Non-pigmented ciliary epithelial cell (primary cell): ENCODE measurements around the gene RHOJ.
"Not testable (repeated sequence)": the region's sequence is repeated elsewhere in the genome, so short reads cannot be mapped to it uniquely, and the experiment has no call there.

Experiments used
- DNase-seq: peaks from one replicate; pipeline ENCODE4 v3.0.0-alpha.2; 2010; ENCODE audit warnings: low read depth

The RHOJ gene

GRCh38 chr14:63299351-63300110 is 95.3 kb downstream of the RHOJ start:
- no peak for DNase-seq

DNA sequence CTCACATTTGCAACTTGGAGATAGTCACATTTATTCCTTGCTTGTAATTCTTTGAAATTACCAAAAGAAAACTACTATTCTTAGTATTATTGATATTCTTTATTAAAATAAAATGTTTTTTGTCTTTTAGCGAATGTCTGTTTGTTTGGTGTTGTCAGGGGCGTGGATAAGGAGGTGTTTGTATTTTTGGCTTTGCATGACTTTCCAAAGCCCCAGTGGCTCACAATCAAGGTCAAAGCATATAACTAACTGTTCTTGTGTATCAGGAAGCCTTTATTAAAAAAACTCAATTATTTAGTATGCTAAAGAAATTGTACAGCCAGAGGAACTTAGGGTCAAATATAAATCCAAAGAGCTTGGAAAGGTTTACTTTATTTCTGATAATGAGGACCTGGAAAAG is 96.6 kb downstream of the RHOJ start:
- DNase-seq = no peak

- DNase-seq = no peak
Observed at GRCh38 chr14:63301891-63302534, 97.8 kb downstream of the RHOJ start.

GRCh38 chr14:63304429-63304828 is 100.2 kb downstream of the RHOJ start:
- not testable (repeated sequence) for DNase-seq

DNA sequence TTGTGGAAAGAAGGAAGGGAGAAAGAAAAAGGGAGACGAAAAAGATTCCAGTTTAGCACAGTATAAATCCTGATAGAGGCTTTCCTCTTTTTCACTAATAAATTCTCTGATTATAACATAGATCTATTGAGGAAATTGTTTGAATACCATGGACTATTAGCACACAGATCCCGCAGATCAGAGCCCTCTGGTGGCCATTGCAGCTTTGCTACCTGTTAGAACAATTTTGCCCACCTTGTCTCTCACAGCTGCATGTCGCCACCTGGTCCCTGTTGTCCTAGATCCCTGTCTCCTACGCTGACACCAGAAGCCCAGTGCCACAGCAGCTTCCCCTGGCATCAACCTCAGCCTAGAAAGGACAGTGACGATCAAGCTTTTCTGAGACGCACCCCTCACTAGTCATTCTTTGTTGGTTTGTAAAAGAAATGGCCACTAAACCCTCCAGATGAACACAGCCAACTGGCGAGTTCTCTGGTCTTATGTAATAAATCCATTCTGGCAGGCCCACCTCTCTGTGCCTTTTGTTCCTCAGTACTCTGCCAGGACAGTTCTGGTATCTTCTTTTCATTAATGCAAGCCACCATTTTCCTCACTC is 104.6 kb downstream of the RHOJ start:
- no peak for DNase-seq

DNA sequence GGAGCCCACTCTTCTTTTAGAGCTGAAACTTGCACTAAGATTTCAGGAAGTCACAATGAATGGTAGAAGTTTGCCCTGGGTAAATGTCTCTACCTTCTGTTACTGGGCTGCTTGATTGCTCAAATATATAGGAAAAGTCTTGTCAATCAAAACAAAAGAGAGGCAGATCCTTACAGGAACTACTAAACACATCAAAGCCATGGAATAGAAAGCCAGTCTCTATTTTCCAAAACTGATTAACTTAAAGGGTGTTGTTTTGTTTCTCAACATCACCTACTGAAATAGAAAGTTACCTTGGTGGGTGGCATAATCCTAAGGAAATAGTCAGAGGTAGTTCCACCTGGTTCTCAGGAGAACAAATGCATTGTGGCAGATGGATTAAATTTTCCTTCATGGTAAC is 114.6 kb downstream of the RHOJ start, which contains the start of gene GPHB5:
Gene GPHB5, minus strand, starts transcription at position 101 of the 400 bp plus-strand sequence. CDS start 1,086 bp downstream, outside the sequence.
- no peak for DNase-seq

GRCh38 chr14:63322472-63322871 is 118.2 kb downstream of the RHOJ start:
- DNase-seq = no peak

- DNase-seq = no peak
Observed at GRCh38 chr14:63322897-63323573, 118.8 kb downstream of the RHOJ start.

GRCh38 chr14:63326840-63327239 is 122.6 kb downstream of the RHOJ start:
- no peak for DNase-seq

- no peak for DNase-seq
Observed at GRCh38 chr14:63328787-63329737, 124.8 kb downstream of the RHOJ start.

DNA sequence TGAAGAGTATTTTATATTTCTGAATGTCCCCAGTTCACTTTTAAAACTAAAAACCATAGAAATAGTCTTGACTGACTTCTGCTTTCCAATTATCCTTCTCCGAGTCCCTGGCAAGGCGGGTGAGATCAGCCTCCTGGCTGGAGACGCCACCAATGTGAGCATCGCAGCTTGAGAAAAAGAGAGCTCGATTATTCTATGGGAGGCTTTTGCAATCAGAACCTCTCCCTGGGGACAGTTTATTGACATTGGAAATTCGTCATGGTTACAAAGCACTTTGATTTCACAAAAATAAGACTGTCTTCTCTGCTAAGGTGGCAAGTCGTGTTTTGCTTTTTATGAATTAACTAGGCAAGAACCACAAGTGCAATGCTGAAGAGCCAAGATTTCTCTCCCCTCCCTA is 138.1 kb downstream of the RHOJ start:
- DNase-seq = no peak
